H9 (cell line): Measurements from ENCODE around the gene SLPI. TPM values are rescaled to one million over a fixed set of nuclear protein-coding genes. Genes with fewer than 3 reads are reported as not detected.

ENCODE experiments used
- DNase-seq: peaks from one replicate; pipeline ENCODE4 v3.0.0-alpha.2; 2017
- H2AFZ ChIP-seq: one replicate; pipeline ENCODE4 v1.6.1; 2013; ENCODE audit warnings: mild to moderate bottlenecking, low read length, control low read depth, moderate library complexity
- H2AK5ac ChIP-seq: 2 replicates; pipeline ENCODE4 v1.6.1; 2013; ENCODE audit warnings: low read length, control low read depth, mixed read lengths; ENCODE audit not compliant: insufficient read length
- H2BK120ac ChIP-seq: one replicate; pipeline ENCODE4 v1.6.1; 2013; ENCODE audit warnings: low read depth, mild to moderate bottlenecking, low read length, control low read depth, inconsistent platforms; ENCODE audit not compliant: poor library complexity, severe bottlenecking
- H2BK12ac ChIP-seq: 2 replicates; pipeline ENCODE4 v1.6.1; 2013; ENCODE audit warnings: low read length, control low read depth, mixed read lengths, low read depth; ENCODE audit not compliant: insufficient read length
- H2BK15ac ChIP-seq: 2 replicates; pipeline ENCODE4 v1.6.1; 2013; ENCODE audit warnings: low read depth, low read length, control low read depth
- H2BK20ac ChIP-seq: one replicate; pipeline ENCODE4 v1.6.1; 2013; ENCODE audit warnings: low read depth, mild to moderate bottlenecking, low read length, control low read depth, inconsistent platforms; ENCODE audit not compliant: poor library complexity, severe bottlenecking
- H2BK5ac ChIP-seq: 2 replicates; pipeline ENCODE4 v1.6.1; 2013; ENCODE audit warnings: low read length, control low read depth, mixed read lengths; ENCODE audit not compliant: insufficient read length
- H3K14ac ChIP-seq: 2 replicates; pipeline ENCODE4 v1.6.1; 2013; ENCODE audit warnings: low read length, control low read depth; ENCODE audit not compliant: insufficient read depth
- H3K18ac ChIP-seq: 2 replicates; pipeline ENCODE4 v1.6.1; 2013; ENCODE audit warnings: low read depth, mild to moderate bottlenecking, mixed read lengths, low read length, control low read depth; ENCODE audit not compliant: insufficient read length
- H3K23ac ChIP-seq: 2 replicates; pipeline ENCODE4 v1.6.1; 2013; ENCODE audit warnings: low read length, control low read depth, mixed read lengths, low read depth; ENCODE audit not compliant: insufficient read length
- H3K23me2 ChIP-seq: 2 replicates; pipeline ENCODE4 v1.6.1; 2013; ENCODE audit warnings: low read depth, mild to moderate bottlenecking, mixed read lengths, low read length, control low read depth; ENCODE audit not compliant: insufficient read length, poor library complexity, severe bottlenecking
- H3K27ac ChIP-seq: 2 replicates; pipeline ENCODE4 v1.5.1; 2013; ENCODE audit warnings: low read length, control low read depth, mixed read lengths, low read depth; ENCODE audit not compliant: insufficient read length
- H3K27me3 ChIP-seq: 2 replicates; pipeline ENCODE4 v1.6.1; 2013; ENCODE audit warnings: low read length, control low read depth, inconsistent platforms; ENCODE audit not compliant: insufficient read depth
- H3K4ac ChIP-seq: 2 replicates; pipeline ENCODE4 v1.6.1; 2013; ENCODE audit warnings: low read depth, mild to moderate bottlenecking, control low read depth, inconsistent platforms, low read length, moderate library complexity
- H3K4me1 ChIP-seq: 2 replicates; pipeline ENCODE4 v1.6.1; 2013; ENCODE audit warnings: low read length, control low read depth, inconsistent platforms; ENCODE audit not compliant: insufficient read depth
- H3K4me2 ChIP-seq: 2 replicates; pipeline ENCODE4 v1.6.1; 2013; ENCODE audit warnings: low read length, control low read depth, mixed read lengths; ENCODE audit not compliant: insufficient read length, insufficient read depth
- H3K56ac ChIP-seq: 2 replicates; pipeline ENCODE4 v1.6.1; 2013; ENCODE audit warnings: low read depth, mild to moderate bottlenecking, mixed read lengths, low read length, control low read depth; ENCODE audit not compliant: insufficient read length
- H3K79me1 ChIP-seq: 2 replicates; pipeline ENCODE4 v1.6.1; 2013; ENCODE audit warnings: low read depth, mild to moderate bottlenecking, moderate library complexity, low read length, control low read depth, inconsistent platforms; ENCODE audit not compliant: insufficient read depth, poor library complexity, severe bottlenecking
- H3K79me2 ChIP-seq: 2 replicates; pipeline ENCODE4 v1.6.1; 2013; ENCODE audit warnings: low read length, control low read depth, inconsistent platforms; ENCODE audit not compliant: insufficient read depth
- H3K9ac ChIP-seq: 2 replicates; pipeline ENCODE4 v1.6.1; 2013; ENCODE audit warnings: low read length, control low read depth, mixed read lengths; ENCODE audit not compliant: insufficient read length; ENCODE audit errors: extremely low read depth
- H3K9me3 ChIP-seq: one replicate; pipeline ENCODE4 v1.6.1; 2013; ENCODE audit warnings: low read depth, low read length, inconsistent platforms; ENCODE audit not compliant: control insufficient read depth
- H3T11ph ChIP-seq: one replicate; pipeline ENCODE4 v1.6.1; 2013; ENCODE audit warnings: mild to moderate bottlenecking, low read length, control low read depth, inconsistent platforms
- H4K20me1 ChIP-seq: one replicate; pipeline ENCODE4 v1.6.1; 2013; ENCODE audit not compliant: control insufficient read depth, insufficient read length, insufficient read depth
- H4K5ac ChIP-seq: 2 replicates; pipeline ENCODE4 v1.6.1; 2013; ENCODE audit warnings: low read depth, mild to moderate bottlenecking, mixed read lengths, low read length, control low read depth; ENCODE audit not compliant: insufficient read length
- H4K8ac ChIP-seq: replicated peaks from 2 replicates; pipeline ENCODE4 v1.6.1; 2013; ENCODE audit warnings: low read length, control low read depth, mixed read lengths, low read depth; ENCODE audit not compliant: insufficient read length
- H4K91ac ChIP-seq: 2 replicates; pipeline ENCODE4 v1.6.1; 2013; ENCODE audit warnings: low read depth, mild to moderate bottlenecking, moderate library complexity, mixed read lengths, low read length, control low read depth; ENCODE audit not compliant: insufficient read length
- H3K27ac Mint-ChIP-seq, 3 experiments: 2 replicates in 2 of 3; 3 replicates in 1 of 3; pipeline ENCODE4 v1.8.0; 2020 to 2021; ENCODE audit warnings: mixed read lengths in 3 of 3, mild to moderate bottlenecking in 1 of 3, moderate library complexity in 1 of 3
- H3K27me3 Mint-ChIP-seq: 2 replicates; pipeline ENCODE4 v1.8.0; 2021; ENCODE audit warnings: low read depth, mild to moderate bottlenecking, moderate library complexity, mixed read lengths
- H3K36me3 Mint-ChIP-seq, 3 experiments: 2 replicates in 2 of 3; 3 replicates in 1 of 3; pipeline ENCODE4 v1.8.0; 2020 to 2021; ENCODE audit warnings: low read depth in 3 of 3, mixed read lengths in 3 of 3; ENCODE audit not compliant: insufficient read depth in 1 of 3
- H3K4me1 Mint-ChIP-seq, 2 experiments: 2 replicates each; pipeline ENCODE4 v1.8.0; 2020; ENCODE audit warnings: mixed read lengths in 2 of 2
- H3K4me3 Mint-ChIP-seq, 2 experiments: 2 replicates in 1 of 2; 3 replicates in 1 of 2; pipeline ENCODE4 v1.8.0; 2020 to 2021; ENCODE audit warnings: mild to moderate bottlenecking in 2 of 2, mixed read lengths in 2 of 2, moderate library complexity in 1 of 2
- H3K9me3 Mint-ChIP-seq, 2 experiments: 2 replicates in 1 of 2; 3 replicates in 1 of 2; pipeline ENCODE4 v1.8.0; 2020; ENCODE audit warnings: mild to moderate bottlenecking in 2 of 2, mixed read lengths in 2 of 2, moderate library complexity in 1 of 2
- CTCF ChIP-seq: fragments of 200-600 bp; sonication (generic); conservative IDR thresholded peaks from 3 replicates; pipeline ENCODE4 v1.8.0; 2021; ENCODE audit warnings: antibody characterized with exemption, mild to moderate bottlenecking
- WGBS: extraction: QIAGEN DNeasy Blood & Tissue Kit; methylation state at CpG from one replicate; pipeline ENCODE4 v1.1.7; 2013; ENCODE audit warnings: missing lambda C conversion rate, low lambda C conversion rate, mixed read lengths; ENCODE audit not compliant: insufficient read length; ENCODE audit errors: extremely low coverage; 5-methylcytosine and 5-hydroxymethylcytosine counted together
- total RNA-seq: library from RNA; stranded (reverse); gene quantifications from 2 replicates; pipeline ENCODE4 v1.2.1, GENCODE V29; 2021

SLPI gene
- total RNA-seq, 1 experiment from 2014 or later = not detected

GRCh38 chr20:45230631-45231030 lies 23.7 kb downstream of the SLPI start:
- no peak overlapping the region for H3K18ac ChIP-seq
- no peaks in the 10 kb centered on the region for H3K79me1 ChIP-seq
- H3K9ac ChIP-seq = no peak overlapping the region
- H3K9me3 ChIP-seq = no peaks in the 10 kb centered on the region
- H4K20me1 ChIP-seq = no peaks in the 10 kb centered on the region
- no peak overlapping the region for H2BK20ac ChIP-seq
- TF ChIP-seq CTCF = no peak
- no peak overlapping the region for H4K5ac ChIP-seq
- no peak overlapping the region for H3K27ac Mint-ChIP-seq
- no peak overlapping the region for H3K14ac ChIP-seq
- no peaks in the 10 kb centered on the region for H3K79me2 ChIP-seq
- H3K27ac ChIP-seq = no peak overlapping the region
- no peak overlapping the region for H3K4me2 ChIP-seq
- no peak overlapping the region for H3K56ac ChIP-seq
- H3K4me1 ChIP-seq = no peaks in the 10 kb centered on the region
- no peak overlapping the region for H2AFZ ChIP-seq
- H4K8ac ChIP-seq = no peak overlapping the region
- no peak overlapping the region for H2BK120ac ChIP-seq
- H2AK5ac ChIP-seq = no peak overlapping the region
- no peaks in the 10 kb centered on the region for H3K23me2 ChIP-seq
- no peak overlapping the region for H3T11ph ChIP-seq
- no peak overlapping the region for H3K23ac ChIP-seq
- H2BK5ac ChIP-seq = no peak overlapping the region
- no peak overlapping the region for H3K4ac ChIP-seq
- H3K27me3 Mint-ChIP-seq = peaks cover 23% of the 10 kb centered on the region
- H3K4me3 Mint-ChIP-seq = no peak overlapping the region
- no CpG with 5 or more reads among the region's 9 CpGs for WGBS
- DNase-seq = no peak
- H2BK15ac ChIP-seq = no peak overlapping the region
- H4K91ac ChIP-seq = no peak overlapping the region
- no peaks in the 10 kb centered on the region; the same call in 1 of the 2 replicates for H3K27me3 ChIP-seq
- no peaks in the 10 kb centered on the region for H3K36me3 Mint-ChIP-seq
- no peak overlapping the region for H2BK12ac ChIP-seq
- H3K9me3 Mint-ChIP-seq = no peaks in the 10 kb centered on the region; a peak in 1 of 5 replicates
- H3K4me1 Mint-ChIP-seq = no peaks in the 10 kb centered on the region
